HEK293 (cell line): ENCODE results near the gene CEPT1.

Experiments
- CTCF ChIA-PET: fragments of 350-600 bp; formaldehyde crosslinking; extraction: SDS; loops from one replicate; lab custom pipeline; 2021; ENCODE audit warnings: antibody characterized with exemption; lab: Yijun Ruan, JAX
- POLR2A ChIA-PET: fragments of 300-600 bp; formaldehyde crosslinking; extraction: SDS; loops from one replicate; lab custom pipeline; 2020; ENCODE audit warnings: antibody characterized with exemption, inconsistent platforms; lab: Yijun Ruan, JAX
- H3K27ac ChIP-seq: fragments of 200-500 bp; sonication (Bioruptor generic); 2 replicates; pipeline ENCODE4 v1.5.1; 2014; ENCODE audit warnings: low read depth, low read length, control low read depth, inconsistent platforms; ENCODE audit errors: extremely low read depth
- H3K36me3 ChIP-seq, 2 experiments: fragments of 200-500 bp in 1 of 2; sonication (Bioruptor generic) in 1 of 2; 1 replicate in 1 of 2; 2 replicates in 1 of 2; pipeline ENCODE4 v1.5.1; 2014 to 2017; ENCODE audit warnings: inconsistent platforms in 2 of 2, low read length in 2 of 2; ENCODE audit not compliant: control insufficient read depth in 2 of 2, insufficient read depth in 1 of 2
- H3K4me1 ChIP-seq: fragments of 200-500 bp; sonication (Bioruptor generic); 2 replicates; pipeline ENCODE4 v1.5.1; 2014; ENCODE audit warnings: mild to moderate bottlenecking, low read length, inconsistent platforms; ENCODE audit not compliant: control insufficient read depth, insufficient read depth
- H3K4me3 ChIP-seq: 2 replicates; pipeline ENCODE4 v1.5.1; 2011; ENCODE audit warnings: low read depth, mild to moderate bottlenecking, control low read depth, low read length, moderate library complexity
- H3K9me3 ChIP-seq: fragments of 200-500 bp; sonication (Bioruptor generic); 2 replicates; pipeline ENCODE4 v1.5.1; 2014; ENCODE audit warnings: low read depth, low read length, inconsistent platforms; ENCODE audit not compliant: control insufficient read depth, insufficient read depth
- OSR2 ChIP-seq: fragments of 450-650 bp; formaldehyde crosslinking; IDR thresholded peaks from 2 replicates; pipeline ENCODE4 v1.5.1; 2016; ENCODE audit warnings: missing biosample characterization, missing genetic modification characterization
- REST ChIP-seq: fragments of 450-650 bp; formaldehyde crosslinking; IDR thresholded peaks from 2 replicates; pipeline ENCODE4 v1.5.1; 2016; ENCODE audit warnings: missing biosample characterization, missing genetic modification characterization
- ZBTB10 ChIP-seq: fragments of 450-650 bp; formaldehyde crosslinking; IDR thresholded peaks from 2 replicates; pipeline ENCODE4 v1.5.1; 2016; ENCODE audit warnings: missing biosample characterization, missing genetic modification characterization
- ZNF202 ChIP-seq: fragments of 450-650 bp; formaldehyde crosslinking; IDR thresholded peaks from 2 replicates; pipeline ENCODE4 v1.5.1; 2016; ENCODE audit warnings: missing biosample characterization, missing genetic modification characterization, borderline replicate concordance
- ZNF211 ChIP-seq: fragments of 450-650 bp; formaldehyde crosslinking; IDR thresholded peaks from 2 replicates; pipeline ENCODE4 v1.5.1; 2016; ENCODE audit warnings: low read depth, missing biosample characterization, missing genetic modification characterization
- ZNF248 ChIP-seq: fragments of 450-650 bp; formaldehyde crosslinking; IDR thresholded peaks from 2 replicates; pipeline ENCODE4 v1.5.1; 2017; ENCODE audit warnings: missing biosample characterization, missing genetic modification characterization
- ZNF292 ChIP-seq: fragments of 450-650 bp; formaldehyde crosslinking; IDR thresholded peaks from 2 replicates; pipeline ENCODE4 v1.5.1; 2016; ENCODE audit warnings: low read depth, missing biosample characterization, missing genetic modification characterization, borderline replicate concordance
- ZNF302 ChIP-seq: fragments of 450-650 bp; formaldehyde crosslinking; IDR thresholded peaks from 2 replicates; pipeline ENCODE4 v1.5.1; 2016; ENCODE audit warnings: missing biosample characterization, missing genetic modification characterization, low read depth
- ZNF311 ChIP-seq: fragments of 450-650 bp; formaldehyde crosslinking; IDR thresholded peaks from 2 replicates; pipeline ENCODE4 v1.5.1; 2017; ENCODE audit warnings: missing biosample characterization, missing genetic modification characterization, borderline replicate concordance
- ZNF341 ChIP-seq: fragments of 450-650 bp; formaldehyde crosslinking; IDR thresholded peaks from 2 replicates; pipeline ENCODE4; 2016; ENCODE audit warnings: low read depth, missing biosample characterization, missing genetic modification characterization
- ZNF362 ChIP-seq: fragments of 450-650 bp; formaldehyde crosslinking; IDR thresholded peaks from 2 replicates; pipeline ENCODE4 v1.5.1; 2016; ENCODE audit warnings: missing biosample characterization, missing genetic modification characterization
- ZNF513 ChIP-seq: fragments of 450-650 bp; IDR thresholded peaks from 2 replicates; pipeline ENCODE4 v1.5.1; 2018; ENCODE audit warnings: missing biosample characterization, missing genetic modification characterization
- ZNF518A ChIP-seq: fragments of 450-650 bp; formaldehyde crosslinking; conservative IDR thresholded peaks from 2 replicates; pipeline ENCODE4 v1.5.1; 2016; ENCODE audit warnings: low read depth, missing biosample characterization, missing genetic modification characterization
- ZNF544 ChIP-seq: fragments of 450-650 bp; formaldehyde crosslinking; IDR thresholded peaks from 2 replicates; pipeline ENCODE4 v1.5.0; 2017; ENCODE audit warnings: missing biosample characterization, missing genetic modification characterization
- ZNF626 ChIP-seq: fragments of 450-650 bp; sonication (Bioruptor Pico); formaldehyde crosslinking; IDR thresholded peaks from 2 replicates; pipeline ENCODE4 v1.5.1; 2018; ENCODE audit warnings: missing biosample characterization, missing genetic modification characterization, inconsistent platforms
- ZXDB ChIP-seq: fragments of 450-650 bp; formaldehyde crosslinking; IDR thresholded peaks from 2 replicates; pipeline ENCODE4 v1.5.1; 2016; ENCODE audit warnings: missing biosample characterization, missing genetic modification characterization

CEPT1 gene

GRCh38 chr1:111104981-111105380, 35.0 kb upstream of the CEPT1 start (continued):
- no peak for TF ChIP-seq REST (tag by site-specific recombination)
- no peak for TF ChIP-seq ZXDB (tag by site-specific recombination)
- no peak for TF ChIP-seq ZNF341 (tag by site-specific recombination)
- no peak for TF ChIP-seq ZNF211 (tag by site-specific recombination)
- TF ChIP-seq ZNF292 (tag by site-specific recombination) = no peak
- TF ChIP-seq ZNF311 (tag by site-specific recombination) = no peak
- TF ChIP-seq ZNF248 (tag by site-specific recombination) = no peak
- TF ChIP-seq ZNF518A (tag by site-specific recombination) = no peak
- no peak for TF ChIP-seq OSR2 (tag by site-specific recombination)

- no peak overlapping the region for H3K4me3 ChIP-seq
- ChIA-PET CTCF (no interaction called here), POLR2A (no interaction called here)
- H3K27ac ChIP-seq = no peak overlapping the region
- H3K4me1 ChIP-seq = no peaks in the 10 kb centered on the region
- H3K9me3 ChIP-seq = no peaks in the 10 kb centered on the region
- peaks cover 3 to 6% of the 10 kb centered on the region in 2 experiments for H3K36me3 ChIP-seq
- TF ChIP-seq ZNF202 (tag by site-specific recombination) = no peak
- TF ChIP-seq ZBTB10 = no peak
- no peak for TF ChIP-seq ZNF362 (tag by site-specific recombination)
- TF ChIP-seq ZNF626 (tag by site-specific recombination) = no peak
- TF ChIP-seq ZNF302 (tag by site-specific recombination) = no peak
- TF ChIP-seq ZNF544 (tag by site-specific recombination) = no peak
- no peak for TF ChIP-seq ZNF513
Measured at GRCh38 chr1:111110197-111110899, 29.7 kb upstream of the CEPT1 start.
